Ishikawa (cell line): Measurements from ENCODE around the gene SH2D3C.

Experiments used
- CEBPB ChIP-seq: IDR thresholded peaks from 2 replicates; pipeline ENCODE4 v1.6.1; 2012
- CREB1 ChIP-seq: IDR thresholded peaks from 2 replicates; pipeline ENCODE4 v1.6.1; 2012; ENCODE audit warnings: low read depth
- EGR1 ChIP-seq: IDR thresholded peaks from 2 replicates; pipeline ENCODE4 v1.6.1; 2012
- EP300 ChIP-seq: IDR thresholded peaks from 2 replicates; pipeline ENCODE4 v1.6.1; 2012; ENCODE audit warnings: borderline replicate concordance
- FOXM1 ChIP-seq: IDR thresholded peaks from 2 replicates; pipeline ENCODE4 v1.6.1; 2012; ENCODE audit warnings: low read depth, borderline replicate concordance
- MAX ChIP-seq: IDR thresholded peaks from 2 replicates; pipeline ENCODE4 v1.6.1; 2012
- RAD21 ChIP-seq: IDR thresholded peaks from 2 replicates; pipeline ENCODE4 v1.6.1; 2012; ENCODE audit warnings: low read depth
- REST ChIP-seq: IDR thresholded peaks from 2 replicates; pipeline ENCODE4 v1.6.1; 2012; ENCODE audit warnings: low read depth, mild to moderate bottlenecking
- TAF1 ChIP-seq: IDR thresholded peaks from 2 replicates; pipeline ENCODE4 v1.6.1; 2012; ENCODE audit warnings: low read depth, mild to moderate bottlenecking
- TEAD4 ChIP-seq: IDR thresholded peaks from 2 replicates; pipeline ENCODE4 v1.6.1; 2012
- USF1 ChIP-seq: IDR thresholded peaks from 2 replicates; pipeline ENCODE4 v1.6.1; 2012
- YY1 ChIP-seq: IDR thresholded peaks from 2 replicates; pipeline ENCODE4 v1.6.1; 2012; ENCODE audit warnings: low read depth
- ZBTB7A ChIP-seq: IDR thresholded peaks from 2 replicates; pipeline ENCODE4 v1.6.1; 2012; ENCODE audit warnings: low read depth

GRCh38 chr9:127741831-127742434 lies 36.5 kb downstream of the SH2D3C start:
- TF ChIP-seq MAX: 0 out of 2 replicates have a peak, but pooled peaks have one; percentile 3
- no peak for TF ChIP-seq REST
- no peak for TF ChIP-seq TAF1
- TF ChIP-seq CREB1: no peak
- no peak for TF ChIP-seq TEAD4
- TF ChIP-seq YY1: no peak
- no peak for TF ChIP-seq ZBTB7A
- no peak for TF ChIP-seq CEBPB
- no peak for TF ChIP-seq USF1
- TF ChIP-seq EP300: no peak
- no peak for TF ChIP-seq EGR1
- no peak for TF ChIP-seq FOXM1
- no peak for TF ChIP-seq RAD21
